Measurements from ENCODE around the gene DHRSX.

DHRSX gene

DNA sequence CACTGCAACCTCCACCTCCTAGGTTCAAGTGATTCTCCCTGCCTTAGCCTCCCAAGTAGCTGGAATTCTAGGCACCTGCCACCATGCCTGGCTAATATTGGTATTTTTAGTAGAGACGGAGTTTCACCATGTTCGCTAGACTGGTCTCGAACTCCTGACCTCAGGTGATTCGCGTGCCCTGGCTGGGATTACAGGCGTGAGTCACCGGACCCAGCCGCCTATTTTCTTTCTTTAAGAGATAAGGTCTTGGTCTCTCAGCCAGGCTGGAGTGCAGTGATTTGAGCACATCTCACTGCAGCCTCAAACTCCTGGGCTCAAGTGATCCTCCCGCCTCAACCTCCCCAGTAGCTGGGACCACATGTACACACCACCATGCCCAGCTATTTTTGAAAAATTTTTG, 166.5 kb downstream of the DHRSX start:
- POLR2A ChIA-PET, result no interaction called here

DNA sequence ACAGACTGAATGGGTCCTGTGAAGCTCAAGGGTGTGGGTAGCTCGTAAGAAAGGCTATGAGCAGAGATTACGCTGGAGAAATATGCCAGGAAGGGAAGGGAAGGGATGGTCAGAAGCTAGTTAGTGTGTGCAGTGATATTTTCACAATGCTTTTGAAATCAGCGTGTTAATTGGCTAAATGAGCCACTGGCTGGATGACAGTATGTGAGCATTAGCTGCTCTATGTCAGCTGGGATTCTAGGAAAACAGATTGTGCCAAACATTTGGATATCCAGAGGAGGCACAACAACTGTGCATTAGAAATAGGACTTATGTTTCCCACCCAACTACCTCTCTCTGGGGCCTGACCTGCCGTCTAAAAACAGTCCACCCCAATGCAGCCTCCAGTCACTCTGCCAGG, 168.5 kb downstream of the DHRSX start:
- POLR2A ChIA-PET, result no interaction called here
- CTCF ChIA-PET, result no interaction called here
- TF ChIP-seq ZNF701 (tag by site-specific recombination; IDR thresholded peaks at IDR 0.05) (no peak), ZNF341 (tag by site-specific recombination; IDR thresholded peaks at IDR 0.05; ENCODE audit: low read depth) (no peak)

More for the DNA sequence above, 166.5 kb downstream of the DHRSX start:
- TF ChIP-seq ZNF596 (tag by site-specific recombination; IDR thresholded peaks at IDR 0.05), result no peak
- no peak for TF ChIP-seq ZNF274 (IDR thresholded peaks at IDR 0.05; ENCODE audit: low read length)
- no peak for TF ChIP-seq ZNF274 (tag by site-specific recombination; IDR thresholded peaks at IDR 0.05; ENCODE audit: borderline replicate concordance)
- TF ChIP-seq SCRT1 (tag by site-specific recombination; IDR thresholded peaks at IDR 0.05; ENCODE audit: borderline replicate concordance), result no peak
- TF ChIP-seq ZNF169 (tag by site-specific recombination; IDR thresholded peaks at IDR 0.05), result no peak
- no peak for TF ChIP-seq IKZF3 (tag by site-specific recombination; IDR thresholded peaks at IDR 0.05)
- TF ChIP-seq FEZF1 (tag by site-specific recombination; IDR thresholded peaks at IDR 0.05), result no peak
- TF ChIP-seq ZNF660 (tag by site-specific recombination; IDR thresholded peaks at IDR 0.05), result no peak
- TF ChIP-seq ZNF555 (tag by site-specific recombination; conservative IDR thresholded peaks at IDR 0.05), result no peak
- TF ChIP-seq ZNF132 (tag by site-specific recombination; IDR thresholded peaks at IDR 0.05; ENCODE audit: borderline replicate concordance), result no peak
- no peak for TF ChIP-seq ZNF223 (tag by site-specific recombination; IDR thresholded peaks at IDR 0.05)
- TF ChIP-seq, protein P1, sequence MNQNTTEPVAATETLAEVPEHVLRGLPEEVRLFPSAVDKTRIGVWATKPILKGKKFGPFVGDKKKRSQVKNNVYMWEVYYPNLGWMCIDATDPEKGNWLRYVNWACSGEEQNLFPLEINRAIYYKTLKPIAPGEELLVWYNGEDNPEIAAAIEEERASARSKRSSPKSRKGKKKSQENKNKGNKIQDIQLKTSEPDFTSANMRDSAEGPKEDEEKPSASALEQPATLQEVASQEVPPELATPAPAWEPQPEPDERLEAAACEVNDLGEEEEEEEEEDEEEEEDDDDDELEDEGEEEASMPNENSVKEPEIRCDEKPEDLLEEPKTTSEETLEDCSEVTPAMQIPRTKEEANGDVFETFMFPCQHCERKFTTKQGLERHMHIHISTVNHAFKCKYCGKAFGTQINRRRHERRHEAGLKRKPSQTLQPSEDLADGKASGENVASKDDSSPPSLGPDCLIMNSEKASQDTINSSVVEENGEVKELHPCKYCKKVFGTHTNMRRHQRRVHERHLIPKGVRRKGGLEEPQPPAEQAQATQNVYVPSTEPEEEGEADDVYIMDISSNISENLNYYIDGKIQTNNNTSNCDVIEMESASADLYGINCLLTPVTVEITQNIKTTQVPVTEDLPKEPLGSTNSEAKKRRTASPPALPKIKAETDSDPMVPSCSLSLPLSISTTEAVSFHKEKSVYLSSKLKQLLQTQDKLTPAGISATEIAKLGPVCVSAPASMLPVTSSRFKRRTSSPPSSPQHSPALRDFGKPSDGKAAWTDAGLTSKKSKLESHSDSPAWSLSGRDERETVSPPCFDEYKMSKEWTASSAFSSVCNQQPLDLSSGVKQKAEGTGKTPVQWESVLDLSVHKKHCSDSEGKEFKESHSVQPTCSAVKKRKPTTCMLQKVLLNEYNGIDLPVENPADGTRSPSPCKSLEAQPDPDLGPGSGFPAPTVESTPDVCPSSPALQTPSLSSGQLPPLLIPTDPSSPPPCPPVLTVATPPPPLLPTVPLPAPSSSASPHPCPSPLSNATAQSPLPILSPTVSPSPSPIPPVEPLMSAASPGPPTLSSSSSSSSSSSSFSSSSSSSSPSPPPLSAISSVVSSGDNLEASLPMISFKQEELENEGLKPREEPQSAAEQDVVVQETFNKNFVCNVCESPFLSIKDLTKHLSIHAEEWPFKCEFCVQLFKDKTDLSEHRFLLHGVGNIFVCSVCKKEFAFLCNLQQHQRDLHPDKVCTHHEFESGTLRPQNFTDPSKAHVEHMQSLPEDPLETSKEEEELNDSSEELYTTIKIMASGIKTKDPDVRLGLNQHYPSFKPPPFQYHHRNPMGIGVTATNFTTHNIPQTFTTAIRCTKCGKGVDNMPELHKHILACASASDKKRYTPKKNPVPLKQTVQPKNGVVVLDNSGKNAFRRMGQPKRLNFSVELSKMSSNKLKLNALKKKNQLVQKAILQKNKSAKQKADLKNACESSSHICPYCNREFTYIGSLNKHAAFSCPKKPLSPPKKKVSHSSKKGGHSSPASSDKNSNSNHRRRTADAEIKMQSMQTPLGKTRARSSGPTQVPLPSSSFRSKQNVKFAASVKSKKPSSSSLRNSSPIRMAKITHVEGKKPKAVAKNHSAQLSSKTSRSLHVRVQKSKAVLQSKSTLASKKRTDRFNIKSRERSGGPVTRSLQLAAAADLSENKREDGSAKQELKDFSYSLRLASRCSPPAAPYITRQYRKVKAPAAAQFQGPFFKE (tag by site-specific recombination; IDR thresholded peaks at IDR 0.05; ENCODE audit: borderline replicate concordance), result no peak
- no peak for TF ChIP-seq ZFP69B (tag by site-specific recombination; IDR thresholded peaks at IDR 0.05)
- no peak for TF ChIP-seq ZNF133 (tag by site-specific recombination; IDR thresholded peaks at IDR 0.05)
- no peak for TF ChIP-seq ZNF214 (tag by site-specific recombination; IDR thresholded peaks at IDR 0.05; ENCODE audit: borderline replicate concordance)
- no peak overlapping the region for H3K4me3 ChIP-seq (ENCODE audit: low read depth, low read length)
- H3K4me1 ChIP-seq (ENCODE audit: control insufficient read depth, insufficient read depth, low read length), result no peaks in the 10 kb centered on the region
- no peaks in the 10 kb centered on the region for H3K9me3 ChIP-seq (ENCODE audit: control insufficient read depth, insufficient read depth, low read depth, low read length)
- H3K36me3 ChIP-seq (ENCODE audit: control insufficient read depth in 2 of 2, insufficient read depth in 1 of 2, low read length in 2 of 2), result no peaks in the 10 kb centered on the region
- CTCF ChIA-PET, result no interaction called here
- H3K27ac ChIP-seq (ENCODE audit: extremely low read depth, low read depth, low read length), result no peak overlapping the region

DNA sequence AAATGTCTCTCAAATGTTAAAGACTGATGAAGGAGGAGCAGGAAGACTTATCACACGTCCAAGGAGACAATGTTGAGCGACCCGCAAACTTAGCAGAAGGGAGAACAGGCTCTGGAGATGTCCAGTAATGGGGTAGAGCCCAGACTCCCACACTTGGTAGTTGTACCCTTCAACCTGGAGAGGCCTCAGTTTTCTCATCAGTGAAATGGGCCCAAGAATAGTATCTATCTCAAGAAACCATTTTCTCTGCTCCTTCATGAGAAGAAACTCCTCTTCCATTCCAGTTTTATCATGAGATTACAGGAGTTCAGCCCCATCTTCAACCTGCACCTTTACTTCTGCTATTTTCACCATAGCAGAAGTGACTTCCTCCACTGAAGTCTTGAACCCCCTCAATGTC, 169.9 kb downstream of the DHRSX start:
- no peaks in the 10 kb centered on the region for H3K4me1 ChIP-seq (ENCODE audit: control insufficient read depth, insufficient read depth, low read length)
- no peaks in the 10 kb centered on the region for H3K9me3 ChIP-seq (ENCODE audit: control insufficient read depth, insufficient read depth, low read depth, low read length)
- no peak overlapping the region for H3K4me3 ChIP-seq (ENCODE audit: low read depth, low read length)
- POLR2A ChIA-PET, result no interaction called here
- H3K27ac ChIP-seq (ENCODE audit: extremely low read depth, low read depth, low read length), result no peak overlapping the region
- no peaks in the 10 kb centered on the region for H3K36me3 ChIP-seq (ENCODE audit: control insufficient read depth in 2 of 2, insufficient read depth in 1 of 2, low read length in 2 of 2)
- CTCF ChIA-PET, result no interaction called here
- TF ChIP-seq, protein P2, sequence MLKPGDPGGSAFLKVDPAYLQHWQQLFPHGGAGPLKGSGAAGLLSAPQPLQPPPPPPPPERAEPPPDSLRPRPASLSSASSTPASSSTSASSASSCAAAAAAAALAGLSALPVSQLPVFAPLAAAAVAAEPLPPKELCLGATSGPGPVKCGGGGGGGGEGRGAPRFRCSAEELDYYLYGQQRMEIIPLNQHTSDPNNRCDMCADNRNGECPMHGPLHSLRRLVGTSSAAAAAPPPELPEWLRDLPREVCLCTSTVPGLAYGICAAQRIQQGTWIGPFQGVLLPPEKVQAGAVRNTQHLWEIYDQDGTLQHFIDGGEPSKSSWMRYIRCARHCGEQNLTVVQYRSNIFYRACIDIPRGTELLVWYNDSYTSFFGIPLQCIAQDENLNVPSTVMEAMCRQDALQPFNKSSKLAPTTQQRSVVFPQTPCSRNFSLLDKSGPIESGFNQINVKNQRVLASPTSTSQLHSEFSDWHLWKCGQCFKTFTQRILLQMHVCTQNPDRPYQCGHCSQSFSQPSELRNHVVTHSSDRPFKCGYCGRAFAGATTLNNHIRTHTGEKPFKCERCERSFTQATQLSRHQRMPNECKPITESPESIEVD (tag by site-specific recombination; IDR thresholded peaks at IDR 0.05), result no peak
- TF ChIP-seq ZNF175 (tag by site-specific recombination; IDR thresholded peaks at IDR 0.05) (no peak), ZNF555 (tag by site-specific recombination; conservative IDR thresholded peaks at IDR 0.05) (no peak), PRDM1 (tag by site-specific recombination; IDR thresholded peaks at IDR 0.05) (no peak), ZNF664 (tag by site-specific recombination; IDR thresholded peaks at IDR 0.05) (0 out of 2 replicates have a peak, but pooled peaks have one; percentile 11)

More for the DNA sequence above, 168.5 kb downstream of the DHRSX start:
- no peaks in the 10 kb centered on the region for H3K36me3 ChIP-seq (ENCODE audit: control insufficient read depth in 2 of 2, insufficient read depth in 1 of 2, low read length in 2 of 2)
- H3K27ac ChIP-seq (ENCODE audit: extremely low read depth, low read depth, low read length), result no peak overlapping the region
- no peaks in the 10 kb centered on the region for H3K9me3 ChIP-seq (ENCODE audit: control insufficient read depth, insufficient read depth, low read depth, low read length)
- no peaks in the 10 kb centered on the region for H3K4me1 ChIP-seq (ENCODE audit: control insufficient read depth, insufficient read depth, low read length)
- no peak overlapping the region for H3K4me3 ChIP-seq (ENCODE audit: low read depth, low read length)

Data from HEK293 (cell line).